AG09309 (cell line): ENCODE data around the gene FAM81A.
"Not testable (repeated sequence)": the region's sequence is repeated elsewhere in the genome, so short reads cannot be mapped to it uniquely, and the experiment has no call there.

Experiments used
- DNase-seq: peaks from one replicate; pipeline ENCODE4 v3.0.0-alpha.2; 2010; ENCODE audit warnings: low read depth
- H3K4me3 ChIP-seq: 2 replicates; pipeline ENCODE4 v1.5.1; 2011; ENCODE audit warnings: mild to moderate bottlenecking, low read depth, low read length, moderate library complexity; ENCODE audit not compliant: control insufficient read depth
- CTCF ChIP-seq: IDR thresholded peaks from 2 replicates; pipeline ENCODE4 v1.5.1; 2011; ENCODE audit warnings: mild to moderate bottlenecking, low read depth, low read length, inconsistent platforms; ENCODE audit not compliant: insufficient read depth, control insufficient read depth; ENCODE audit errors: missing control alignments

The FAM81A gene

GRCh38 chr15:59523702-59524101 lies 85.7 kb downstream of the FAM81A start:
- DNase-seq, result no peak
- no peak for TF ChIP-seq CTCF
- no peak overlapping the region for H3K4me3 ChIP-seq

- no peak overlapping the region for H3K4me3 ChIP-seq
- DNase-seq, result no peak
- TF ChIP-seq CTCF, result no peak
These were observed 86.3 kb downstream of the FAM81A start for GRCh38 chr15:59524331-59524731.

- DNase-seq, H3K4me3 ChIP-seq: not testable (repeated sequence)
These were observed 88.5 kb downstream of the FAM81A start for GRCh38 chr15:59526466-59526865.

GRCh38 chr15:59528429-59528828 lies 90.4 kb downstream of the FAM81A start:
- no peak for TF ChIP-seq CTCF
- DNase-seq, result no peak
- no peak overlapping the region for H3K4me3 ChIP-seq

- H3K4me3 ChIP-seq, result no peak overlapping the region
- TF ChIP-seq CTCF, result peak; percentile 83
- peak; percentile 52 for DNase-seq
These were observed 91.0 kb downstream of the FAM81A start for GRCh38 chr15:59528961-59529402.

GRCh38 chr15:59531066-59531675 lies 93.2 kb downstream of the FAM81A start:
- no peak overlapping the region for H3K4me3 ChIP-seq
- TF ChIP-seq CTCF, result no peak
- no peak for DNase-seq

GRCh38 chr15:59532770-59533379 lies 94.9 kb downstream of the FAM81A start:
- DNase-seq, result no peak
- TF ChIP-seq CTCF, result peak; percentile 68
- H3K4me3 ChIP-seq, result no peak overlapping the region
